HG02943 (cell line): Measurements from ENCODE around the gene NUP133.
"Not testable (repeated sequence)": the region's sequence is repeated elsewhere in the genome, so short reads cannot be mapped to it uniquely, and the experiment has no call there.

Experiments used
- ATAC-seq: cut with Tn5 transposase; IDR thresholded peaks from one replicate; pipeline ENCODE4 v1.9.1; 2021; ENCODE audit warnings: mild to moderate bottlenecking, low read depth, moderate library complexity; ENCODE audit not compliant: unreplicated experiment

The NUP133 gene

GRCh38 chr1:229425564-229426159 is 82.5 kb downstream of the NUP133 start:
- ATAC-seq, result no peak

- ATAC-seq, result no peak
These were observed 87.4 kb downstream of the NUP133 start for GRCh38 chr1:229420765-229421164.

GRCh38 chr1:229420224-229420623 is 87.9 kb downstream of the NUP133 start:
- no peak for ATAC-seq

GRCh38 chr1:229418586-229418985 is 89.6 kb downstream of the NUP133 start:
- not testable (repeated sequence) for ATAC-seq

- not testable (repeated sequence) for ATAC-seq
These were observed 95.3 kb downstream of the NUP133 start for GRCh38 chr1:229412810-229413209.

- ATAC-seq, result no peak
These were observed 96.1 kb downstream of the NUP133 start for GRCh38 chr1:229412056-229412455.

- no peak for ATAC-seq
These were observed 96.6 kb downstream of the NUP133 start for GRCh38 chr1:229411434-229412055.

GRCh38 chr1:229410692-229411433 is 97.3 kb downstream of the NUP133 start:
- no peak for ATAC-seq

GRCh38 chr1:229410370-229410691 is 97.8 kb downstream of the NUP133 start:
- no peak for ATAC-seq

- no peak for ATAC-seq
These were observed 98.3 kb downstream of the NUP133 start for GRCh38 chr1:229409616-229410369.

- ATAC-seq, result no peak
These were observed 99.6 kb downstream of the NUP133 start for GRCh38 chr1:229408458-229409037.

- ATAC-seq, result no peak
These were observed 100.7 kb downstream of the NUP133 start for GRCh38 chr1:229407206-229408026.

GRCh38 chr1:229406798-229407197 is 101.3 kb downstream of the NUP133 start:
- no peak for ATAC-seq

GRCh38 chr1:229403573-229403972 is 104.6 kb downstream of the NUP133 start:
- no peak for ATAC-seq

GRCh38 chr1:229402993-229403392 is 105.1 kb downstream of the NUP133 start:
- no peak for ATAC-seq

- ATAC-seq, result not testable (repeated sequence)
These were observed 105.8 kb downstream of the NUP133 start for GRCh38 chr1:229402329-229402728.

GRCh38 chr1:229397762-229398161 is 110.4 kb downstream of the NUP133 start:
- no peak for ATAC-seq

GRCh38 chr1:229396585-229397206 is 111.4 kb downstream of the NUP133 start:
- no peak for ATAC-seq

- ATAC-seq, result not testable (repeated sequence)
These were observed 113.6 kb downstream of the NUP133 start for GRCh38 chr1:229394517-229394916.
